Limb (tissue), 2 donors: ENCODE results near the gene LARP4B.

Source experiments
- DNase-seq, 2 donors: peaks; one replicate each; pipeline ENCODE4 v3.0.0-alpha.2; 2016; ENCODE audit errors: extremely low spot score in 2 of 2

Gene LARP4B

DNA sequence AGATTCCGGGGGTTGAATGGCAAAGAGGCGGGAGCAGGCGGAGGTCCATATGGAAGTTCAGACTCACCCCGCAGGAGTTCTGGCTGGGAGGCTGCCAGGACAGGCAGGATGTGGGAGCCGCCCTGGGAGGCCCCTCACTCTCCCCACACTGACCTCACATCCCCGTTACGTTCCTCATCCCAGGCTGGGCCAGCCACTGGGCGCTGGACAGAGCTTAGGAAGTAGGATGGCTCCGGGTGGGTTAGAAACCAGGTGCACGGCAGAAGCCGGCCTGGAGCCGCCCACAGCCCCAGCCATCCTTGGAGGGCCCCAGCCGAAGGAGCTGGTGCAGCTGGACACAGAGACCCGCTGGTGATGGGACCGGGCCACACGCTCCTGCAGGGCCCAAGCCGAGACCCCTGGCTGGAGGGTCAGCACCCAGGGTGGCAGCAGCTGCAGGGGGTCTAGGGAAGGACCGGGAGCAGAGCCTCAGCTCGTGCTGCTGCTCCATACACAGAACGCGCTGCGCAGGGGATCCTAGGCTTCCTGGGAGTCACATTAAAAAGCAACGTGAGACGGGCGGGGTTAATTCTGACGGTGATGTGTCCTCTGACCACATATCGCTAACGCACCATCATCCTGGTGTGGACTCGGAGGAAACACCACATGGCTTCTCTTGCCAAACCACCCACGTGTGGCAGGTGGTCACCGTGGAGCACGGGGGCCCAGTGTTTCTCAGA, 143.4 kb downstream of the LARP4B start:
- DNase-seq, result peak in 1 of 2 donors; percentile 2

DNA sequence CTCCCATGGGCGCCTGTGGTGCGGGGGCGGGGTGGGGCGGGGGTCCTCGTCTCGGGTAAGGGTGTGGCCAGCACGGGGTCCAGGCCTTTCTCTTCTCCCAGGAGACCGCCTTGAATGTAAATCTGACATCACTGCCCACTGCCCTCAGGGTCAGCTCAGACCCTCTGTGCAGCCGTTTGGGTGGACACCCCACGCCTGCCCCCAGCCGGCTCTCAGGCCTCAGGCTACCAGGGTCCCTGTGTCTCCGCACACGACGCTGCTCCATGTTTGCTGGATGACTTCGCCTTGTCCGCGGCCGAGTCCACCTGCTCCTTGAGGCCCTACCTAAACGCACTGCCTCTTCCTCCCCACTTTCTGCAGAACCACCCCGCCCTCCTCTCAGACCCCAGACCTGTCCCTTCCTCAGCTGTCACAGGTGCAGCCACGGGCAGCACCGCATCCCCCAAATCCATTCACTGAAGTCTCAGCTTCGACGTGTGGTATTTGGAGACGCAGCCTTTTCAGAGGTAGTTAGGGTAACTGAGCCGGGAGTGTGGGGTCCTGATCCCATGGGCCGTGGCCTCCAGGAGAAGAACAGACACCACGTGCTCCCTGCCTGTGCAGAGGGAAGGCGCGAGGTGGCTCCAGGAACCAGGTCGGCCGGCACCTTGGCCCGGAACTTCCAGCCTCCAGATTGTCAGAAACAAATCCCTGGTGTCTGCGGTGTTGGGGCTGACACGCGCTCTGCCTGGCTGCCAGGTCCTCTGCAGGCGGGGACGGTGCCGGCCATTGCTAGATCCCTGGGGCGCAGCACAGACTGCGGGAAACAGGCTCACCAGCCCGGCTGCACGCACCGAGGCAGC, 144.7 kb downstream of the LARP4B start:
- DNase-seq, result no peak

DNA sequence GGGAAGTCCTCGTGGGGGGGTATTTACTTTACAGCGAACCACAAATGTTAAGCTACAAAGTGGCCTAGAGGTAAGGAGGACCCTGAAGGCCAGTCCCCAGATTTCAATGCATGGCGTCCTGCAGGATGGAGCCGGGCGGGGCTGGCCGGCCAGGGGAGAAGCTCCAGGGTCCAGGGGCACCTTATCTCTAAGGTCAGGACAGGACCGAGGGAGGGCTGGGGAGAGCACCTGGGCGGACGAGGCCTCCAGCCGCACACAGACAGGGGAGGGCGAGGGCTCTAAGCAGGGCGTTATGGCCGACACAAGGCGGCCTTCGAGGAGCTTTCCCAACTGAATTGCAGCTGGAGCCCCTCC, 145.7 kb downstream of the LARP4B start:
- no peak for DNase-seq

- DNase-seq, result no peak
These were observed 146.2 kb downstream of the LARP4B start for GRCh38 chr10:785089-785860.

- peak; percentile 18 to 80 for DNase-seq
These were observed 147.0 kb downstream of the LARP4B start for GRCh38 chr10:784403-785088.

GRCh38 chr10:782751-783648, 148.5 kb downstream of the LARP4B start:
- DNase-seq, result no peak

- DNase-seq, result no peak
These were observed 150.7 kb downstream of the LARP4B start for GRCh38 chr10:780536-781524.

DNA sequence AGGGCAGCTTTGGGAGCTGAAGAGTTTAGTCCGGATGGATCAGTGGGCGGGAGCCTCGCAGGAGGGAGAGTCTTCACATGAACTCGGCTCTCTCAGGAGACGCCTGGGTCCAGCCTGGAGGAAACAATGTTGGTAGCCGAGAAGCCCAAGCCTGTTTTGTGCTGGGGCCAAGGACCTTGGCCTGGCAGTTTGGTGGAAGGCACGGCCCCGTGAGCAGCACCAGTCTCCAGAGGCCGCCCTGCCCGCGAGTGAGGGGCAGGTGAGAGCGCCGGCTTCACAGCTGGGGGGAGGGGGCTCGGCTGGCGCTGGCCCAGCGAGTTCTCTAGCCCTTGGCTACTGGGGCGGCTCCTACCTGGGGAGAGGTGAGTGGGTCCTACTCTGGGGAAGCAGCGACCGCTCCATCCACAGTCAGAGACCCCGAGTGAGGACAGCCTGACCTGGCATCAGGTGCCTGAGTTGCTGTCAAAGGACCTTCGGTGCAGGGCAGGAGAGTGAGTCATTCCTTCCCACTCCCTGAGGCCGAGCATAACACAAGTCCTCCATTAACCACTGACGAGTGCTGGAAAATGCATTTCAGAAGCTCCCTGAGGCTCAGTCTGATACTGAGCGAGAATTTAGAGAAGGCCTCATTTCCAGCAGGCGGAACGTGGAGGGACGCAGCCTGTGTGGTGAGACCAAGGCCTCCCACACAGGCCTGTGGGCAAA, 152.7 kb downstream of the LARP4B start:
- DNase-seq, result no peak

- no peak for DNase-seq
These were observed 153.5 kb downstream of the LARP4B start for GRCh38 chr10:777913-778479.

- no peak for DNase-seq
These were observed 154.7 kb downstream of the LARP4B start for GRCh38 chr10:776772-777171.

DNA sequence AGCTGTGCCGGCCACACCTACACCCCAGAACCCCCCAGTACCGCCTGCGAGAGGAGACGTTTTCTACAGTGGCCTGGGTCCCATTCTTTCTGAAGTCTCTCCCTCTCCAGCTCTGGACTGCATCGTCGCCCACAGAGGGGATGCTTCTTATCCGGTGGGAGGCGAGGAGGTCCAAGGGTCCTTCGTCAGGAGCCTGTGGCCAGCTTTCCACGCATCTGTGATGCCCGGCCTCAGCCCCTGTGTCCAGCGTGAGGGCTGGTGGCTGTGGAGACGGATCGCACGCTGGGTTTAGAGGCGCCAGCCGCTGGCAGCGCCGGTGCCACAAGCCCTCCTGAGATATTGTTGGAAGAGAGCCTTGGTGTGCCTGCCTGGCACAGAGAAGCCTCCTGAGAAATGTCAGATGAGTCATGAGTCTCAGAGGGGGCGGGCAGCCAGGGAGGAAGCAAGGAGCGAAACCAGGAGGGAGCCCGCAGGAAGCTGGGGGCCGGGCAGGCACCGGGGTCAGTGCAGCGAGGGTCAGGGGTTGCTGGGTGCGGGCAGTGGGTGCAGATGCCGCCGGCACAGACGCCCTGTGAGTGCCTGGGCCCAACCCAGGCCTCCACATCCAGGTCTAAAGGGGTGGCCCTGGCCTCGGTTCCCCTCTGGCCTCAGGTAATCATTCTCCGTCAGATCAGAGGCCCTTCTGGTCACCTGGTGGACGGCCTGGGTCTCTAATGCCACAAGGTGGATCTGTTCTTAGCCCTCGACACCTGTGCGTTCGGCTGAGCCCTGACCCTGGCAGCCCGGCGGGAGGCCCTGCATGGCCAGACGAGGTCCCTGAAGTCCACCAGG, 156.0 kb downstream of the LARP4B start:
- no peak for DNase-seq

GRCh38 chr10:774661-775244, 156.8 kb downstream of the LARP4B start:
- no peak for DNase-seq

DNA sequence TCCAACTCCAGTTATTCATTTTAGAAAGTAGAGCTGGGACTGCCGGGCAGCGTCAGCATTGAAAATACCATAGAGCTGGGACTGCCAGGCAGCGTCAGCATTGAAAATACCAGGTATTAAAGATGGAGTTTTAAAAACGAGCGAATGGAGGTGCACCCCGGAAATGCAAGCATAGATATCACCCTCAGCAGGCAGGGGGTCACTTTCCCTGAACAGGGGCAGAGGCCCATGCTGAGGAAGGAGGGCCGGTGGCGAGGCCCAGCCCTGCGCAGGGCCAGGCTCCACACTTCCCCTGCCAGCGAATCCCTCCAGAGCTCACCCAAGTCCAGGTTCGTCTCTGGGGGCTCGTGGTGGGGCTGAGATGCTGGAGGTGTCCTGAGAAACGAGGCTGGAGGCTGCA, 157.3 kb downstream of the LARP4B start:
- DNase-seq, result no peak

DNA sequence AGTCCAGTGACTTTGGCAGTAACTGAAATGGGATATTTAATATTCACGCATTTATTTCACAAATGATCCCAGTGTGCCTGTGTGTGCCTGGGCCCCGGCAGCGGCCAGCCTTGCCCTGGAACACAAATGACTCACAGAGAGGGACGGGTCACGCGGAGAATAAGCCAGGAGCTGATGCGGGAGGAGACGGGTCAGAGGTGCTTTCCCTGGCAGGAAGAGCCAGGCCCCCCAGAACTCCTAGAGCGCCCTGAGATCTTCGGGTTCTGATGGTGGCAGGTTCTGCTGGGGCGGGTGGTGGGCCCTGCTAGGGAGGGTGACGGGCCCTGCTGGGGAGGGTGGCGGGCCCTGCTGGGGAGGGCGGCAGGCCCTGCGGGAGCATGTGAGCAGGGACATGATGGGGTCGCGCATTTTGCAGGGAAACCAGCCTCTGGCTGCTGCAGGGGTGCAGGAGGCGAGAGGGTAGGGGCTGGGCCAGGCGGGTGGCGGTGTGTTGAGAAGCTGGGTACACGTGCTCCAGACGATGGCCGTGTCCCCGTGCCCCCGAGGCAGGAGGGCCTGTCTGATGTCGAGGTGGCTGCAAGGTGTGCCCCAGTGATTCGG, 157.8 kb downstream of the LARP4B start:
- no peak for DNase-seq

GRCh38 chr10:772227-772637, 159.3 kb downstream of the LARP4B start:
- no peak for DNase-seq

DNA sequence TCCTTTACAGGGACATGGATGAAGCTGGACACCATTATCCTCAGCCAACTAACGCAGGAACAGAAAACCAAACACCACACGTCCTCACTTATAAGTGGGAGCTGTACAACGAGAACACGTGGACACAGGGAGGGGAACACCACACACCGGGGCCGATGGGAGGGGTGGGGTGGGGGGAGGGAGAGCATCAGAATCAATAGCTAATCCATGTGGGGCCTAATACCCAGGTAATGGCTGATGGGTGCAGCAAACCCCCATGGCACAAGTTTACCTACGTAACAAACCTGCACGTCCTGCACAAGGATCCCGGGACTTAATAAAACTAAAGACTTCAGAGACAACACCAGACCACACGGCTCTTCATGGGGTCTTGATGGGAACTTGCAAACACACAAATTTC, 159.9 kb downstream of the LARP4B start:
- DNase-seq, result no peak

GRCh38 chr10:770975-771374, 160.5 kb downstream of the LARP4B start:
- no peak for DNase-seq
